ENCODE measurements around the gene SNRNP25.

Gene SNRNP25

GRCh38 chr16:104355-104754 is 50.7 kb downstream of the SNRNP25 start:
- DNase-seq (ENCODE audit: low spot score) = no peak

GRCh38 chr16:104928-105327 is 51.3 kb downstream of the SNRNP25 start:
- no peak for DNase-seq (ENCODE audit: low spot score)

GRCh38 chr16:105521-105920 is 51.9 kb downstream of the SNRNP25 start:
- no peak for DNase-seq (ENCODE audit: low spot score)

- peak; percentile 86 for DNase-seq (ENCODE audit: low spot score)
Observed at GRCh38 chr16:106623-107324, 53.1 kb downstream of the SNRNP25 start.

Data from RKO (cell line).